Skin of body (tissue), 2 donors: ENCODE data around the gene LAMA3. TPM values are rescaled to one million over a fixed set of nuclear protein-coding genes. Genes with fewer than 3 reads are reported as not detected.
A peak's percentile ranks its signal among the peaks of the same experiment; 100 is the strongest.

Experiments used
- DNase-seq: peaks from one replicate; lab custom pipeline; 2025; lab: John Stamatoyannopoulos, UW
- total RNA-seq: library from RNA; depleted of rRNA; stranded (reverse); fragments of >200 nt; gene quantifications from one replicate; pipeline ENCODE4 v1.2.3, GENCODE V29; 2014

Gene LAMA3
- total RNA-seq, 1 donor from 2014 or later, result 60.6 TPM

DNA sequence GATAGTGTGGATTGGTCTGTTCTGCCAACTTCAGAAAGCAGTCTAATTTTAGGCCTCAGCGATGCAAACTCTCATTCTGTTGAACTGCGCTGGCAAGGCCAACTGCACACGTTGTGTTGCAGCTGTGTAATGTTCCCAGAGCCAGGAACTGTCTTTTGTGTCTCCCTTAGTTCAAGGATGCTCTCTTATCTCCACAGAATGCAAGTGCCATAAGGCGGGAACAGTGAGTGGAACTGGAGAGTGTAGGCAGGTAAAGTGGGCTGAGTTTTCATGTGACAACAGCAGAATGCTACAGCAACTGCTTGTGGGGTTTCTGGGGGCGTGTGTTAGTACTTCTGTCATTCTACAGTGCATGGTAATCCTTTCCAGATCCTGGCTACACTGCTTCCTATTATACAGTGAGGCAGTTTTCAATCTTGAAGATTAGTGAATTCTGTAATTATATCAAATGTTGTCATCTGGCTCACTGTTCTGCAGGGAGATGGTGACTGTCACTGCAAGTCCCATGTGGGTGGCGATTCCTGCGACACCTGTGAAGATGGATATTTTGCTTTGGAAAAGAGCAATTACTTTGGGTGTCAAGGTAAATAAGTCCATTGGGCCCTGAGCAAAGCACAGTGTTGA, 125.8 kb downstream of the LAMA3 start:
- DNase-seq, result no peak

DNA sequence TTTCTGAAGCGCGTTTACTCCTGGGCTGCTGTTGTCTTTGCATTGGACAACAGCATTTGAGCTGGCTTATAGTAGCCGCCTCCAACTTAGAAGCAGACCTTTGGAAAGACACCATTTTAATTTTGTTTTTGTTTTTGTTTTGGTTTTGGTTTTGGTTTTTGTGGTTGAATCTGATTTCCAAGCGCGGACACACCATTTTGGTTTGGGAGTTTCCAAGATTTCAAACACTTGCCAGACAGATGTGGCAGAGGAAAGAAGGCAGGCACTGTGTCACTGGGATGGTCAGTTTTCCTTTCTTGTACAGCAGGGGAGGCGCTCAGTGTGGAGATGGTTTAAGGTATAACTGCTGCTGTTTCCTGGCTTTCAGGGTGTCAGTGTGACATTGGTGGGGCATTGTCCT, 126.8 kb downstream of the LAMA3 start:
- no peak for DNase-seq

DNA sequence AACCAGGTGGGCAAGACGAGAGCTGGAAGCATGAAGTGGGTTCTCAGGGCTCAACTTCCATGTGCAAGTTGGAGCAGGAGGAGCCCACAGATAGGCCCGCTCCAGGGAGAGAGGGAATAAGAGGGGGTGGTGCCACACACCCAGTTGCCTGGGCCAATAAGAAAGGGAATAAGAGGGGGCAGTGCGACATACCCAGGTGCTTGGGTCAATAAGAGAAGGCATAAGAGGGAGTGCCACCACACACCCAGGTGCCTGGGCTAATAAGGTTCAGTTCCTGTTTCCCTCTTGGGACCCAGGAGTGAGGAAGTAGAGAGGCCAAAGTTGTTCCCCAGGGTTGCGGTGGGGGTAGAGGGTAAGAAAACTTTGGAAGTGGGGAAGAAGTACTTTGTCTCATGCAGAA, 127.5 kb downstream of the LAMA3 start:
- DNase-seq, result no peak

DNA sequence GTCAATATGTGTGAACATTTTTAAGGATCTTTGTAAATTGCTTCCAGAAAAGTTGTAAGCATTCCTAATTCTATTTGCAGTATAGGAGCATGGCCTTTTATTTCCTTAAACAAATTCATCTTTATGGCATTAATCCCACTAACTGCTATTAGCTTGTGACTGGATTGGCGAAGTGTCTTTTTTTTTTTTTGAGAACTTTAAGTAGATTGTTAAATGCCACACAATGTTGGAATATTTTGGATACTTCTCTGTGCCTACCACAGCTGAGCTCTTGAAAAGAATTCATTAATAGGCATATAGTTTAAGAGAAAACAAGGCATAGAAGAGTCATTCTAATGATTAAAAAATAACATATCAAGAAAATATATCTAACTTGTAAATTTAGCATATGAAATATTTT, 129.7 kb downstream of the LAMA3 start:
- no peak for DNase-seq

DNA sequence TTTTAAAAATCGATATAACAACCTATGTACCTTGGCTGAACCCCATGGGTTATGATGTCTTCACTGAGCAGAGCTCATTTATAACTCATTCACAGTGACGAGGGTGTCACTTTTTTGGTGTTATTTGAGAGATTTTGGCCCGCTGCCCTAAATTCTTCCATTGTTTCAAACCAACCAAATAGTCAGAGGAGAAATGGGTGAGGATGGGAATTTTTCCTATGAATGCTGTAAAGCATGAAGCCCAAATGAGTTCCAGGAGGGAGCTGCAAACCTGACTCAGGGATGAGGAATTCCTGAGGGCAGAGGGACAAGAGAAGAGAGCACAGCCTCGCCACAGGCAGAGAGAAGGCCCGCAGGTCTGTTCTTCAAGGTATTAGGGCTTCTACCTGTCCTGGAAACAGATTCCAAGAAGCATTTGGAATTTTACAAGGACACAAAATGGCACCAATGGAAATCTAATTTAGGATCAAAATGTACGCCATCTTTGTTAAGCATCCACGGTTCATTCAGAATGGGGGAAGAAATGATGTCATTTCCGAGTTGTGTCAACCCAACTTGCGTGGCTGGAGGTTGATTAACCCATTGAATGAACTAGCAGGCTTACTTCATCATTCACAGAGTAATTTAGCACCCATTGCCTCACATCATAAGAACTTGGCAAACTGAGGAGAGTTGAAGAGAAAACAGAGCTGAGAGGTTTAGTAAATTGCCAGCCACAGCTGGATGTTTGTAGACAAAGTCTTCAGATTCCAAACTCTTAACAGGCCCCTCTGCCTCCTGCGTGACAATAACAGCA, 133.5 kb downstream of the LAMA3 start:
- no peak for DNase-seq

DNA sequence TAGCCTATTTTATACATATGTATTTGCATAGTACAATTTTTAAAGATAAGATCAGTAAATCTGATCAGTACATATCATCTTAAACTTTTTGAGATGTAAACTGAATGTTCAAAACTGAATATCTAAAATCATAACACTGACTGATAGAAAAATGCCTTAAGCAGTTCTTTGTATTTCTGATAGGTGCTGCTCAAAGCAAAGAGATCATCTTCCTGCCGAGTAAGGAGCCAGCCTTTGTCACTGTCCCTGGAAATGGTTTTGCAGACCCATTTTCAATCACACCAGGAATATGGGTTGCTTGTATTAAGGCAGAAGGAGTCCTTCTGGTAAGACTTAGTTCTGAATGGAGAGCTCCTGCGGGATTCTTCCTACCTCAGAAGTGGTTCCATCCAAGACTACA, 135.0 kb downstream of the LAMA3 start:
- no peak for DNase-seq

DNA sequence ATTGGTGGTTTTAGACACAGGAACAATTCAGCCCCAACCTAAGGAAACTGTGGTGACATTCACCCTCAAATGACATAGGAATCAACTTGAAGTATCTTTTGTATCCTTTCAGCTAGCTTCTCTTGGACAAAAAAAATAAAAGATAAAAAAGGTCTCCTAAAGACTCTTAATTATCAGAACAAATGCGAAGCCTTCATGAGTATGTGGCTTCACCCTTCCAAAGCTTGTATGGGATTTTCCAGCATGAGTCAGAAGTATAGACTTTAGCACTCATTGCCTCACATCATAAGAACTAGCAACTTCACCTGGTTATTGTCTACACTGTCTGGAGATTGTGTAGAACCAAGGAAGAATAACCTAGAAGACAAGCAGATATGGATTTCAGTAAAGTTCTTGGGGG, 135.4 kb downstream of the LAMA3 start:
- DNase-seq, result no peak

DNA sequence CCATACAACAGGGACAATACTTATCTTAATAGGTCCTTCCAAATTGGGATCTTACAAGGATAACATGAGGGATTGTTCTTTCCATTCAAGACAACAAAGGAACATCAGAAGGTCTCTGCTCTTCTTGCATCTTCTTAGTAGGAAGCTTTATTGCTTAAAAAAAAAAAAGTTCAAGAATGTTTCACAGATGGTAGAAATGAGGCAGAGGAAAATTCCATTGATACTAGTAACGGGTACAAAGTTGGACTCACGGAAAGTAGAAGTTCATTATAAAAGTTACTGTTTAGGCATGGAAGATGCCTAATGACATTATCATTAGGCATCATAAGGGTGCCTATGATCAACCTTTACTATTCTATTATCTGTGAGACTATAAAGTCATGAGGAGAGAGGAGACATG, 136.2 kb downstream of the LAMA3 start:
- no peak for DNase-seq

DNA sequence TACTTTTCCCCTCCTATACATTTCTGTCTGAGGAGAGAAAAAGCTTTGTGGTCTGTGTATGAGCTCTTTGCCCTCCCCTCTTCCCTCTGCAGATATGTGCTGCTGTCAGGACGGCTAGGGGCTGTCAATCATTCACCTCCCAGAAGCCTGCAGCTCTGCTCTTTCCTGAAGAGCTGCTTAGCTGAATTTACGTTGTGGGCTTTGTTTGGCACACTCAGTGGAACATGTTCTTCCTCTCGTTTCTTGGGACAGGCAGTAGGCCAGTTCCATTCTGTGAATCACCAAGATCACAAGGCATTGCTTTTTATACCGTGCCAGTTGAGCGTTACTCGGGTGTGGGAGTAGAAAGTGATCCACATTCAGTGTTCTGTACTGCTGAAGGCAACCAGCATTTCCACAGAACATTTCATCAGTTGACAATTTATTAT, 136.7 kb downstream of the LAMA3 start:
- peak; percentile 31 for DNase-seq

DNA sequence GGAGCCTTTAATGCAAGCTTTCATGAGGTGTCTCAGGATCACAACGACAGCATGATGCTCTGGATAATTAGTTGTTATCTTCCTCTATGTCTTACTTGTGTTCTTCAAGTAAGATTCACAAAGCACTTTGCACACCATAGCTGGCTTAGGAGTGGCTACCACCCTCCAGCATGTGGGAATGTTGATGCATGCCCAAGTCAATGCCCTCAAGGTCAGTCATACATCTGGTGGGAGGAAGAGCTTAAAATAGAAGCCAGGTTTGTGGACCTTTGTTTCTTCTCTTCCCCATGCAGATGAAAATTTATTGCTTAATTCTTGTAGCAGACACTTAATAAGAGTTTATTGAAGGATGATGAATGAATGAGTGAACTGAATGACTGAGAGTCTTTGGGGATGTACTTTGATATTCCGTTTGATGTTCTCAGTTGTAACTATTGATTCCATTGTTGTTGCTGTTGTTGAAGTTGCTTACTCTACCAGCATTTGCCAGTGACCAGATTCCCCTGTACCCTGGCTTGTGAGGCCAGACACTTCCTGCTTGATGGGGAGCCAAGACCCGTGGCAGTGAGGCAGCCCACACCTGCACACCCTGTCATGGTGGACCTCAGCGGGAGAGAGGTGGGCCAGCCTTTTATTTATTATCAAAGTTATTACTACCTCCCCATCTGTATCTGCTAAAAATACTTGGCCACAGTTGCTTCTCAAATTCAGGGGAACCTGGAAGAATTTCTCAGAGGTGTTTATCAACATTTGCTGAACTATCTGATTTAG, 137.8 kb downstream of the LAMA3 start:
- no peak for DNase-seq

DNA sequence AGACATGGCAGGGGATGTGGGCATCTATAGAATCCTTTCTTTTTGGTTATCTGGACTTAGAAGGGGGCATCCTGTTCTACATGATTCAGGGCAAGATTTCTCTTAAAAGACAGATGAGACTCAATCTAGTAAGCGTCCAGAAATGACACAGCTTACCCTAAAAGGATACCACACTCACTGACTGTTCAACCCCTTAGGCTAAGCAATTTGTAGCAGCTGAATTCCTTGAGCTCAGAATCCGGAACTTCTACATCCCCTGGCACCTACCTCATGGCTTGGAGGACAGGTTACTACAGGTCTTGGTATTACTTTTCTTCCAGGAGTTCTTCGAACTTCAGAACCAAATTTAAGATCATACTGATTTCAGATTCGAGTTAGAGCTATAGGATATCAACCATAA, 138.4 kb downstream of the LAMA3 start:
- no peak for DNase-seq

DNA sequence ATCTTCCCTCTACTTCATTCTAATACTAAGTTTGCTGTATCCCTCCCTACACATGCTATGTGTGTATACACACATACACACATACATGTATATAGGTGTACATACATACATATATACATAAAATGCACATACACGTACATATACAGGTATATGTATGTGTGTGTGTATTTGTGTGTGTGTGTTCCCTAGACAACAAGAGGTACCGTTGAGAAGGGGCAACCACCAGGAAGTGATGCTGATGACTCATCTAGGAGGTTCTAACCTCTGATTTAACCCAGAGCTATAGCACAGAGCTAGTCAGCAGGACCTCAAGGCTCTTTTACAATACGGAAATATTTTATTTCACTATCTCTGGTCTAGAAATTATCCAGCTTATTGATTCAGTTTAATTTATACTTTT, 139.2 kb downstream of the LAMA3 start:
- DNase-seq, result no peak

DNA sequence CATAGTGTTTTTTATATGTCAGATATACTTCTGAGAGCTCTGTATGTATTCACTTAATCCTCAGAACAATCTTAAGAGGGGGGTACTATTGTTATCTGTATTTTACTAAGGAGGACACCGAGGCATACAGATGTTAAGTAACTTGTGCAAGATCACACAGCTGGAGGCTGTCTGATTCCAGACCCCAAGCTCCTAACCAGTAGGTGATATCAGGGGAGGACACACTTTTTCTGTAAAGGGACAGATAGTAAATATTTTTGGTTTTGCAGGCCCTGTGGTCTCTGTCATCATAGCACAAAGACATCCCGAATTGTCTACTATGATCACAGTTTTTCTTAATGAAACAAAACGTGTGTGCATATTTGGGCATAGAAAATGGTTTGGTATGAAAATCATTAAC, 143.7 kb downstream of the LAMA3 start:
- DNase-seq, result no peak

DNA sequence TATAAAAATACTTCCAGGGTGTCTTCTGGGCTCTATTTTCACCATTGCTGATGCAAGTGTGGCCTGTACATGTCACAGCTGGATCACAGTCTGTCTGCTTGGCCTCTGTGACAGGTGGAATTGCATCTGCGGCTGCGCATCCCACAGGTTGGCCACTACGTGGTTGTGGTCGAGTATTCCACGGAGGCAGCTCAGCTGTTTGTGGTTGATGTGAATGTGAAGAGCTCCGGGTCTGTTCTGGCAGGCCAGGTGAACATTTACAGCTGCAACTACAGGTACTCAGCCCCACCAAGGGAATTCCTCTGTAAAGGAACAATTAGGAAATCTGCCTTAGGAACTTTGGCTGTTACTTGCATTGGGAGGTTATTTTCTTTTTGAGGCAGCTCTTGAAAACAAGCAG, 144.5 kb downstream of the LAMA3 start:
- no peak for DNase-seq

DNA sequence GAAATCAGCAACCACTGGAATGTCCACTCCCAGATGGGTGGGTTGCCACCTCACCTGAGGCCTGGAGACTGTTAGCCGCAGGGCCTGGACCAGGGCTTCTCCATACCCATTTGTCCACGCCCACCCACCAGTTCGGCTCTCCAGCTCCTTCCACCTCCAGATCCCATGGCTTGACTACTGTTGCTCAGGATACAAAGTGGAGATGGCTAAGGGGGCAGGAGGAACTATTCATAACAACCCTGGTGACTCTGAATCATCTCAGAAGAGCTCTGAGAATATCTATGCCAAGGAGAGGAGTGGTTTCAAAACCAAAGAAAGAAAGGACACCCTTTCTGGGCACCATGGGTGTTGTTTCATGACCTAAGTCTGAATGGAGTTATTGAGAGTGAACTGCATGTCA, 145.8 kb downstream of the LAMA3 start:
- DNase-seq, result no peak

DNA sequence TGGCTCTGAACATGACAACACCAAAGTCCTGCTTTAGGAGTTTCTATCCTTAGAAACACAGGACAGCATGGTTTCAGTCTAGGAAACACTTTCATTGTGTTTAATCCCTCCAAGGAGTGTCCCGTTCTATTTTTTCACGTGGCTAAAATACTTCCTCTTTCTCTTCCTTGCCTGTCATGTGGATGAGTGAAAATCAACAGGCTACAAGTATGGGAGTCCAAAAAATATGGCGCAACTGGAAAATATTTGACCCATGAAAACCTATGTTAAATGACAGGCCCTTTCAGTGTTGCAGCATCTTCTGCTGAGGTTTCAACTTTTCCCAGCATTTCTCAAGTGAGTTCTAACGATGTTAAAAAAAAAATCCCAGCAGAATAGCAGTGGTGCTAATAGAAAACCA, 146.3 kb downstream of the LAMA3 start:
- DNase-seq, result no peak

DNA sequence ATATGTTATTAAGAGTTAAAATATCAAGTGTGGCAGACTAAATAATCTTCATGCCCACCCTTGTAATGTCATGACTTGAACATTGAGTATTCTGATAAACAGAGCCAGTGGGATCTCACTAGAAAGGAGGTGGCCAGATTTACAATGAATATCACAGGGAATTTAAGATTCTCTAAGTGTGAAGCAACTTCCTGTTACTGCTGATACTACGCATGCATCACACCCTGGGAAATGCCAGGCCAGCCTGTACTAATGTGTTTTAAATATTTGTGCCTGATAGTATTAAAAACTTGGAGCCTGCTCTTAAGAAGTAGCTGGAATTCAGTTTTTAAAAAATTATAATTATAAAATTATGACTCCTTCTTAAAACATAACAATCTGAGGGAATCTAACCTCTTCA, 148.3 kb downstream of the LAMA3 start:
- DNase-seq, result no peak

DNA sequence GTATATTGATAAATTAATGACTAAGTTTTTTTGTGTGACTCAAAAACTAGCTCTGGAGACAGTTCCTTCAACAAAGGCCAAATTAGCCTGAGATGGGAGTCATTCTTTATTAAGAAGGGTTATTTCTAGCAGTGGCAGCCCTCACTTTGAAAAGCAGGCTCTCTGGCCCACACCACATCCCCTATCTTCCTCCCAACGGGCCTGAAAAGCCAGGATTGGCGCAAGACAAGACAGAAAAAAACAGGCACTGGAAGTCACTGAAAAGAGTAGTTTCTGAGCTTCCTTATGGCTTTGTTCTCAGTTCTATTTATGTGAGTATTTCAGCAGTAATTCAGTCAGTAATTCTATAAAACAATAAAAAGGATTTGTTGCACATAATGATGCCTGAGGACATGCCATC, 149.0 kb downstream of the LAMA3 start:
- no peak for DNase-seq

DNA sequence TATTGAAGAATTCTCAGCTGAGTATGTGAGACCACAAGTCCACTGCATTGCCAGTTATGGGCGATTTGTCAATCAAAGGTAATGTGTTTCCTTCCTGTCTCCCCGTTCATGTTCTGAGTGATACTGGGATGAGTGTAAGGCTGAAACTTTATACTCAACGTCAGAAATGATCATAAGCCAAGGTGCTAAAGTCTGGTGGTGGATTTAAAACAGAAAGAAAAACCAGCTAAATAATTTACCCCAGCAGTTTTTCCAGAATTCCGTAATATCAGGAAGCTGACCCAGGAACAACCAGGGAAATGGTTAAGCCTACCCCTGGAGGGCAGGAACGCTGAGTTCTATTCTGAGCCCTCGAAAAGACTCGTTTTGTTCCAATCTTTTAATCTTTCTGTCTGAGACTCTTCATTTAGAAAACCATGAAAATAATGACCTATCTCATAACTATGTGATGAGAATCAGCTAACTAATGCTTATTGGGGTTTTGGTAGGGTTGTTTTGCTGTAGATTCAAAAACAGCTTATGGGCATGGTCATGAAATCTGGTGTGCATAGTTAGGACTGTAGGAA, 149.6 kb downstream of the LAMA3 start:
- DNase-seq, result no peak

DNA sequence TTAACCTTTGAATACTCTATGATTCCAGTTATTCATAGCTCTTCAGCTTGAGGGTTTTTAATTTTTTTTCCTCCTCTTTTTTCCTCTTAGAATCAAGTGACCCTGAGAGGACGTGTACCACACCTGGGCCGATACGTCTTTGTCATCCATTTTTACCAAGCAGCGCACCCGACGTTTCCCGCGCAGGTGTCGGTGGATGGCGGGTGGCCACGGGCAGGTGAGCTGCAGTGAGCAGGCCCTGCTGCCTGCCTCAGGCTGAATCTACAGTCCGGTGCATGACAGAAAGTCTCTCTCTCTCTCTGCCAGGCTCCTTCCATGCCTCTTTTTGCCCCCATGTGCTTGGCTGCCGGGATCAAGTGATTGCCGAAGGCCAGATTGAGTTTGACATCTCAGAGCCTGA, 153.1 kb downstream of the LAMA3 start:
- no peak for DNase-seq

DNA sequence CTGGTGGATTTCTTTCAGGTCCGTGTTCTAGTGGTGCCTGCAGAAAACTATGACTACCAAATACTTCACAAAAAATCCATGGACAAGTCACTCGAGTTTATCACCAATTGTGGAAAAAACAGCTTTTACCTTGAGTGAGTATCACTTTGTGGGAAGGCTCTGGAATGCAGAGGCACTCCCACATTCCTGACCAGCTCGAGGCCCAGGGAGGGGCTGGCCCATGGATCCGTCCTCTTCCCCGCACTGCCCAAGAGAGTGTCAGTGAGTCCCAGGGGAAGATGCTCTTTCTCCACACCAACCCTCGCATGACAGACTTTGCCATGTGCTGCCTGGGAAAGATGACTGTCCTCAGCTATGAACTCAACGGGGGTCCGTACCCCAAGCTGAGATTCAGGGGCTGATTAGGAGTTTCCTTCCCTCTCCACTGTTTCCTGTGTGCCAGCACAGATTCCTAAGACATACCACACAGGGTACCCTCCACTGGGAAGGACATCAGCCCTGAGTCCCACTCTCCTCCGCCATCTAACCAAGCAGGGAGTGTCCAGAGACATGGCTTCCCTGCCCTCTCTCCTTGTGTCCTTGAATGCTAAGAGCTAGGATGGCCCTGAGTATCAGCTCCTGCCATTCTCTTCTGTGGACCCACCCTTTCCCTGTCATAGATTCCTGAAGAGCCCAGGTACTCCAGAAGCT, 155.9 kb downstream of the LAMA3 start:
- DNase-seq, result no peak
